HEK293 (cell line): ENCODE results near the gene DNTTIP2.
A peak's percentile ranks its signal among the peaks of the same experiment; 100 is the strongest.

Experiments
- GLIS1 ChIP-seq: fragments of 450-650 bp; formaldehyde crosslinking; IDR thresholded peaks from 2 replicates; pipeline ENCODE4 v1.5.1; 2016; ENCODE audit warnings: missing biosample characterization, missing genetic modification characterization
- GLIS2 ChIP-seq: fragments of 450-650 bp; formaldehyde crosslinking; IDR thresholded peaks from 2 replicates; pipeline ENCODE4 v1.5.1; 2016; ENCODE audit warnings: missing biosample characterization, missing genetic modification characterization
- PRDM4 ChIP-seq: fragments of 450-650 bp; formaldehyde crosslinking; IDR thresholded peaks from 2 replicates; pipeline ENCODE4 v1.5.1; 2017; ENCODE audit warnings: missing biosample characterization, missing genetic modification characterization
- SP7 ChIP-seq: fragments of 450-650 bp; formaldehyde crosslinking; IDR thresholded peaks from 2 replicates; pipeline ENCODE4 v1.5.1; 2016; ENCODE audit warnings: missing biosample characterization, missing genetic modification characterization
- YY1 ChIP-seq: fragments of 450-650 bp; formaldehyde crosslinking; IDR thresholded peaks from 2 replicates; pipeline ENCODE4 v1.5.1; 2018; ENCODE audit warnings: missing biosample characterization, missing genetic modification characterization
- ZBTB11 ChIP-seq: fragments of 450-650 bp; formaldehyde crosslinking; conservative IDR thresholded peaks from 2 replicates; pipeline ENCODE4 v1.5.1; 2016; ENCODE audit warnings: low read depth, missing biosample characterization, missing genetic modification characterization
- ZBTB17 ChIP-seq: fragments of 450-650 bp; formaldehyde crosslinking; IDR thresholded peaks from 2 replicates; pipeline ENCODE4 v1.5.1; 2016; ENCODE audit warnings: missing biosample characterization, missing genetic modification characterization
- ZNF146 ChIP-seq: fragments of 450-650 bp; formaldehyde crosslinking; IDR thresholded peaks from 2 replicates; pipeline ENCODE4 v1.5.1; 2016; ENCODE audit warnings: missing biosample characterization, missing genetic modification characterization
- ZNF2 ChIP-seq: fragments of 450-650 bp; formaldehyde crosslinking; IDR thresholded peaks from 2 replicates; pipeline ENCODE4 v1.5.1; 2016; ENCODE audit warnings: missing biosample characterization, missing genetic modification characterization
- ZNF214 ChIP-seq: fragments of 450-650 bp; formaldehyde crosslinking; IDR thresholded peaks from 2 replicates; pipeline ENCODE4 v1.5.1; 2017; ENCODE audit warnings: missing biosample characterization, mild to moderate bottlenecking, missing genetic modification characterization, borderline replicate concordance
- ZNF335 ChIP-seq: fragments of 450-650 bp; formaldehyde crosslinking; conservative IDR thresholded peaks from 2 replicates; pipeline ENCODE4 v1.5.1; 2016; ENCODE audit warnings: missing biosample characterization, missing genetic modification characterization
- ZNF366 ChIP-seq: fragments of 450-650 bp; formaldehyde crosslinking; conservative IDR thresholded peaks from 2 replicates; pipeline ENCODE4 v1.5.1; 2016; ENCODE audit warnings: missing biosample characterization, missing genetic modification characterization
- ZNF423 ChIP-seq: fragments of 450-650 bp; formaldehyde crosslinking; IDR thresholded peaks from 2 replicates; pipeline ENCODE4 v1.5.1; 2016; ENCODE audit warnings: missing biosample characterization, missing genetic modification characterization
- ZNF560 ChIP-seq: fragments of 450-650 bp; formaldehyde crosslinking; IDR thresholded peaks from 2 replicates; pipeline ENCODE4 v1.5.1; 2017; ENCODE audit warnings: missing biosample characterization, missing genetic modification characterization, borderline replicate concordance
- ZNF561 ChIP-seq: fragments of 450-650 bp; IDR thresholded peaks from 2 replicates; pipeline ENCODE4 v1.5.1; 2018; ENCODE audit warnings: missing biosample characterization, missing genetic modification characterization, borderline replicate concordance
- ZNF580 ChIP-seq: fragments of 450-650 bp; formaldehyde crosslinking; IDR thresholded peaks from 2 replicates; pipeline ENCODE4 v1.5.1; 2016; ENCODE audit warnings: missing biosample characterization, missing genetic modification characterization
- ZNF600 ChIP-seq: fragments of 450-650 bp; formaldehyde crosslinking; IDR thresholded peaks from 2 replicates; pipeline ENCODE4 v1.5.1; 2016; ENCODE audit warnings: missing biosample characterization, missing genetic modification characterization
- ZNF629 ChIP-seq: fragments of 450-650 bp; formaldehyde crosslinking; IDR thresholded peaks from 2 replicates; pipeline ENCODE4 v1.5.1; 2017; ENCODE audit warnings: missing biosample characterization, missing genetic modification characterization
- ZNF654 ChIP-seq: fragments of 450-650 bp; formaldehyde crosslinking; IDR thresholded peaks from 2 replicates; pipeline ENCODE4 v1.5.1; 2016; ENCODE audit warnings: low read depth, missing biosample characterization, missing genetic modification characterization
- ZNF747 ChIP-seq: fragments of 450-650 bp; formaldehyde crosslinking; IDR thresholded peaks from 2 replicates; pipeline ENCODE4 v1.5.1; 2016; ENCODE audit warnings: missing biosample characterization, missing genetic modification characterization
- ZNF785 ChIP-seq: fragments of 450-650 bp; formaldehyde crosslinking; IDR thresholded peaks from 2 replicates; pipeline ENCODE4 v1.5.1; 2016; ENCODE audit warnings: missing biosample characterization, missing genetic modification characterization

DNTTIP2 gene

DNA sequence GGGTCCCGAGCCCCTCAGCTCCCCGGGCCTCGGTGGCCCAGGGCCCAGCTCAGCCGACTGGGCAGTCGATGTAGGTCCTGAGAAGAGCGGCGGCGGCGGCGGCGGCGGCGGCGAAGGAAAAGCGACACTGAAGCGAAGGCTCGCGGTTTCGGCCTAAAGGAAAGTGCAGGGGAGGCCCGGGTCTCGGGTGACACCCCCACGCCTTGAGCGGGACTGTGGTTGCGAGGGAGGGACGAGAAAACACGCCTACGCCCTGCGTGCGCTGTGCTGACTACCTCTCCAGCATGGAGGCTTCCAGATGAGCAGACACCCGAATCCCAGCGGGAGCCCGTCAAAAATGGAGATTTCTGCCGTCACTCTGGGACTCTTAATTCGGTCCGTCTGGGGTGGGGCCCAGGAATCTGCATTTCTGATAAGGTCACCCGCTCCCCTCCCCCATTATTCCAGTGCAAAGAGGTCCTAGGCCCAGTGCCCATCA lies 31.2 kb downstream of the DNTTIP2 start (continued):
- TF ChIP-seq PRDM4 (tag by site-specific recombination) = no peak; the same call in 1 of the 2 replicates
- peak; percentile 14; the same call in 1 of the 2 replicates for TF ChIP-seq ZNF2 (tag by site-specific recombination)
- TF ChIP-seq ZNF785 (tag by site-specific recombination) = peak; percentile 86; the same call in 1 of the 2 replicates
- TF ChIP-seq GLIS1 = peak; percentile 13; the same call in 1 of the 2 replicates
- no peak for TF ChIP-seq ZNF654 (tag by site-specific recombination)
- TF ChIP-seq GLIS2 (tag by site-specific recombination) = peak; percentile 41; the same call in 1 of the 2 replicates
- TF ChIP-seq ZNF335 (tag by site-specific recombination) = peak; percentile 86
- peak; percentile 58; the same call in 1 of the 2 replicates for TF ChIP-seq ZBTB17
- peak; percentile 84 for TF ChIP-seq ZNF561 (tag by site-specific recombination)
- TF ChIP-seq ZNF580 (tag by site-specific recombination) = peak; percentile 46
- TF ChIP-seq ZNF747 = no peak
- peak; percentile 45 for TF ChIP-seq ZNF600 (tag by site-specific recombination)
- TF ChIP-seq SP7 = 0 out of 2 replicates have a peak, but pooled peaks have one; percentile 23
- no peak for TF ChIP-seq ZNF146 (tag by site-specific recombination)
- no peak for TF ChIP-seq ZNF214 (tag by site-specific recombination)
- no peak; the same call in 1 of the 2 replicates for TF ChIP-seq ZNF629 (tag by site-specific recombination)
- no peak for TF ChIP-seq ZNF560 (tag by site-specific recombination)
- peak; percentile 52 for TF ChIP-seq ZNF366 (tag by site-specific recombination)
- 0 out of 2 replicates have a peak, but pooled peaks have one; percentile 61 for TF ChIP-seq YY1 (tag by site-specific recombination)
- TF ChIP-seq ZNF423 (tag by site-specific recombination) = peak; percentile 65
- TF ChIP-seq ZBTB11 (tag by site-specific recombination) = peak; percentile 47
